Gastroesophageal sphincter (tissue), 3 donors: ENCODE results near the gene C3orf52.

Experiments used
- EP300 ChIP-seq: sonication (generic); formaldehyde crosslinking; IDR thresholded peaks from one replicate; pipeline ENCODE4 v1.6.1; 2017; ENCODE audit warnings: antibody characterized with exemption, mild to moderate bottlenecking
- POLR2A ChIP-seq, 2 donors: fragments of 450-650 bp; IDR thresholded peaks; one replicate each; pipeline ENCODE4 v1.6.1; 2017; ENCODE audit warnings: antibody characterized with exemption in 2 of 2, mild to moderate bottlenecking in 2 of 2, moderate library complexity in 1 of 2
- POLR2AphosphoS5 ChIP-seq: sonication (generic); formaldehyde crosslinking; IDR thresholded peaks from one replicate; pipeline ENCODE4 v1.6.1; 2017; ENCODE audit warnings: antibody characterized with exemption
- TF ChIP-seq, protein P1 (sequence below), 4 experiments: fragments of 200-600 bp in 2 of 4; fragments of 450-650 bp in 2 of 4; sonication (generic) in 1 of 4; IDR thresholded peaks; one replicate each; pipeline ENCODE4 v1.5.1; 2017 to 2019; ENCODE audit warnings: antibody characterized with exemption in 4 of 4, mild to moderate bottlenecking in 2 of 4, moderate library complexity in 2 of 4

DNA sequence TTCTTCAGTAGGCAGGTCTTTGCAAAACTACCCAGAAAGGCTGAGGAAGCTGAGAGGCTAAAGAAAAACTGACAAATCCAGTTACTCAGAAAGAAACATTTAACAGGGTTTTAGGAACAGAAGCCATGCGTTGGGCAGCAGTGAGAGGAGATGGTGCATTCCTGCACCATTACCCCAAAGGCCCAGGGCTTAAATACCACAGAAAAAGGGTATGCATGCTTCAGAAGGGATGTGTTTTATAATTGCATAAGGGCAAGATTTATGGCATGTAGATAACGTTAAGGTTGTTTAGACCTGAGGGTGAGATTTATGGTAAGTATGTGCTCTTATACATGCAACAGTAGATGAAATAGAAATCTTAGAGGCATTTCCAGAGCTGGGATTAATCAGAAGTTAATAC is 10.0 kb downstream of the C3orf52 start:
- no peak for TF ChIP-seq POLR2A (IDR thresholded peaks at IDR 0.05)
- TF ChIP-seq, protein P1, sequence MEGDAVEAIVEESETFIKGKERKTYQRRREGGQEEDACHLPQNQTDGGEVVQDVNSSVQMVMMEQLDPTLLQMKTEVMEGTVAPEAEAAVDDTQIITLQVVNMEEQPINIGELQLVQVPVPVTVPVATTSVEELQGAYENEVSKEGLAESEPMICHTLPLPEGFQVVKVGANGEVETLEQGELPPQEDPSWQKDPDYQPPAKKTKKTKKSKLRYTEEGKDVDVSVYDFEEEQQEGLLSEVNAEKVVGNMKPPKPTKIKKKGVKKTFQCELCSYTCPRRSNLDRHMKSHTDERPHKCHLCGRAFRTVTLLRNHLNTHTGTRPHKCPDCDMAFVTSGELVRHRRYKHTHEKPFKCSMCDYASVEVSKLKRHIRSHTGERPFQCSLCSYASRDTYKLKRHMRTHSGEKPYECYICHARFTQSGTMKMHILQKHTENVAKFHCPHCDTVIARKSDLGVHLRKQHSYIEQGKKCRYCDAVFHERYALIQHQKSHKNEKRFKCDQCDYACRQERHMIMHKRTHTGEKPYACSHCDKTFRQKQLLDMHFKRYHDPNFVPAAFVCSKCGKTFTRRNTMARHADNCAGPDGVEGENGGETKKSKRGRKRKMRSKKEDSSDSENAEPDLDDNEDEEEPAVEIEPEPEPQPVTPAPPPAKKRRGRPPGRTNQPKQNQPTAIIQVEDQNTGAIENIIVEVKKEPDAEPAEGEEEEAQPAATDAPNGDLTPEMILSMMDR (IDR thresholded peaks at IDR 0.05), result no peak
- no peak for TF ChIP-seq POLR2AphosphoS5
- TF ChIP-seq EP300, result no peak
